Activated CD4-positive, alpha-beta T cell treated with anti-CD3 and anti-CD28 coated beads for 48 hours (primary cell): ENCODE measurements around the gene FER1L5.

ENCODE experiments used
- DNase-seq: peaks from one replicate; pipeline ENCODE4 v3.0.0-alpha.2; 2020

The FER1L5 gene

GRCh38 chr2:96699621-96700020 is 57.1 kb downstream of the FER1L5 start:
- no peak for DNase-seq

GRCh38 chr2:96700086-96700485 is 57.5 kb downstream of the FER1L5 start:
- DNase-seq = no peak

GRCh38 chr2:96701636-96702035 is 59.1 kb downstream of the FER1L5 start:
- no peak for DNase-seq

GRCh38 chr2:96702098-96702785 is 59.7 kb downstream of the FER1L5 start:
- no peak for DNase-seq

GRCh38 chr2:96703021-96703751 is 60.6 kb downstream of the FER1L5 start:
- no peak for DNase-seq

- DNase-seq = no peak
These were observed 68.4 kb downstream of the FER1L5 start for GRCh38 chr2:96710985-96711384.

- DNase-seq = no peak
These were observed 73.1 kb downstream of the FER1L5 start for GRCh38 chr2:96715658-96716057.

GRCh38 chr2:96716388-96716787 is 73.8 kb downstream of the FER1L5 start:
- DNase-seq = no peak

- no peak for DNase-seq
These were observed 83.6 kb downstream of the FER1L5 start for GRCh38 chr2:96726131-96726530.

- DNase-seq = no peak
These were observed 84.9 kb downstream of the FER1L5 start for GRCh38 chr2:96727431-96727830.

- no peak for DNase-seq
These were observed 87.2 kb downstream of the FER1L5 start for GRCh38 chr2:96729748-96730147.

GRCh38 chr2:96730212-96730611 is 87.6 kb downstream of the FER1L5 start:
- DNase-seq = no peak

- DNase-seq = no peak
These were observed 91.4 kb downstream of the FER1L5 start for GRCh38 chr2:96733931-96734330.

- no peak for DNase-seq
These were observed 92.5 kb downstream of the FER1L5 start for GRCh38 chr2:96734880-96735583.

- DNase-seq = no peak
These were observed 94.7 kb downstream of the FER1L5 start for GRCh38 chr2:96737251-96737650.

- DNase-seq = no peak
These were observed 95.3 kb downstream of the FER1L5 start for GRCh38 chr2:96737831-96738230.

- no peak for DNase-seq
These were observed 96.6 kb downstream of the FER1L5 start for GRCh38 chr2:96739076-96739632.

GRCh38 chr2:96739633-96740428 is 97.3 kb downstream of the FER1L5 start, which contains the start of gene LMAN2L:
LMAN2L (minus strand) TSS chr2:96740064; CDS start chr2:96740040, 24 bp downstream.
- peak; percentile 99 for DNase-seq

- DNase-seq = no peak
These were observed 104.6 kb downstream of the FER1L5 start for GRCh38 chr2:96747061-96747617.

GRCh38 chr2:96751800-96752199 is 109.2 kb downstream of the FER1L5 start:
- no peak for DNase-seq

- no peak for DNase-seq
These were observed 111.2 kb downstream of the FER1L5 start for GRCh38 chr2:96753661-96754282.

GRCh38 chr2:96754317-96754716 is 111.8 kb downstream of the FER1L5 start:
- no peak for DNase-seq
